NCI-H1105 treated with DMSO at 0.1 percent for 48 hours (cell line): ENCODE data around the gene SLC66A2.

Source experiments
- DNase-seq: peaks from one replicate; lab custom pipeline; 2025; lab: John Stamatoyannopoulos, UW

SLC66A2 gene

DNA sequence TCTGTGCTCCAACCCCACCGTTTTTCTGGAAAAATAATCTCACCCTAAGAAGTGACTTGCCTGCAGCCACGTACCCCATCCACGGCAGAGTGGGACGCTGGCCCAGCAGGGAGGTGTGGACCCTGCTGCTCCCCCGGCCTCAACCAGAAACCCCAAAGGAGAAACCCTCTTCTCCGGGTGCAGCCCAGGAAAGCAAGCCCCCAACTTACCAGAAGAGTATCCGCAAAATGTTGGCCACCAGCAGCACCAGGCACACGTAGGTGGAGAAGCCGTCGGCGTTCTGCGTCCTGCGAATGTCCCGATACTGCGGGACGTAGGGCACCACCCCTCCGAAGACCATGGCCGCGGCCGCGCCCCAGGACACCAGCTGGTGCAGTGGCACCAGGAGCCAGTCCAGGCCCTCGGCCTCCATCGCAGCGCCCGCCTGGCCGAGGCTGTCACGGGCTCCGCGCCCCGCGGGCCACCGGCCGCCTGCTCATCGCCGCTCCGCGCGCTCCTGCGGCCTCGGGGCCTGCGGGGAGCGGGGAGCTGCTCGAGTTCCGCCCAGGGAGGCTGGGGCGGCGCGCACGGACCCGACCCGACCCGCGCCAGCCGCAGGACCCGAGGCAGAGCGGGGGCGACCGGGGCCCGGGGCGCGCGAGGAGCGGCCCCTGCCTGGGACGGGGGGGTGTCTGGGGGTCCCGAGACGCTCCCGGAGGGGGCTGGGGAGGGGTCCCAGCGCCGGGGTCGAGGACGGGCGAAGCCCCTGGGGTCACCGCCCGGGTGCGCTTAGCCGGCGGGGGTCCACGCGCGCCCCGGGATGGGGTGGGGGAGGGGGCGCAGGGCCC, 725 bp downstream of the SLC66A2 start:
- DNase-seq = no peak

DNA sequence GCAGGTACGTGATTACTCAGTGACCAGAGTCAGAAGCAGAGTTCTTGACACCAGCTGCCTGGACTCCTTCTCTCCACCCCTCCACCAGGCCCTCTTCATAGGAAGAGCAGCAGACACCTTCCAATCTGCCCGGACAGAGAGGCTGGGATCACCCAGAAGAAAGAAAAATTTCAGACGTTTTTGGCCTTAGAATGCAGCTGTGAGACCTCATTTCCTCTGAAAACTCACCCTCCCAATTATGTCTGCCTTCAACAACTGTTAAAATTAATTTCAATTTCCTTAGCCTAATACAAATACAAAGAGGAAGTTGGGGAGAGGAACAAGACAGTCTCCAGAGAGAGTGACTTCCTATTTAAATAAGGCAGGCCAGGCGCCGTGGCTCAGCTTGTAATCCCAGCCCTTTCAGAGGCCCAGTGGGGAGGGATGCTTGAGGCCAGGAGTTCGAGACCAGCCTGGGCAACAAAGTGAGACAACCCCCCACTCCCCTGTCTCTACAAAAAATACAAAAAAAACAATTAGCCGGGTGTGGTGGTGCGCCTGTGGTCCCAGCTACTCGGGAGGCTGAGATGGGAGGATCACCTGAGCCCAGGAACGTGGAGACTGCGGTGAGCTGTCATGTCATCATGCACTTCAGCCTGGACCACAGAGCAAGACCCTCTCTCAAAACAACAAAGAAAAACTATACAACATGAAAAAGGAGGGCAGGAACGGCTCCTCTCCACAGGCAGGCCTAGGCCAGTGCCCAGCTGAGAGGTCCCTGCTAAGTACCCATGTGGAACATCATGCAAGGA, 1.6 kb downstream of the SLC66A2 start:
- no peak for DNase-seq

DNA sequence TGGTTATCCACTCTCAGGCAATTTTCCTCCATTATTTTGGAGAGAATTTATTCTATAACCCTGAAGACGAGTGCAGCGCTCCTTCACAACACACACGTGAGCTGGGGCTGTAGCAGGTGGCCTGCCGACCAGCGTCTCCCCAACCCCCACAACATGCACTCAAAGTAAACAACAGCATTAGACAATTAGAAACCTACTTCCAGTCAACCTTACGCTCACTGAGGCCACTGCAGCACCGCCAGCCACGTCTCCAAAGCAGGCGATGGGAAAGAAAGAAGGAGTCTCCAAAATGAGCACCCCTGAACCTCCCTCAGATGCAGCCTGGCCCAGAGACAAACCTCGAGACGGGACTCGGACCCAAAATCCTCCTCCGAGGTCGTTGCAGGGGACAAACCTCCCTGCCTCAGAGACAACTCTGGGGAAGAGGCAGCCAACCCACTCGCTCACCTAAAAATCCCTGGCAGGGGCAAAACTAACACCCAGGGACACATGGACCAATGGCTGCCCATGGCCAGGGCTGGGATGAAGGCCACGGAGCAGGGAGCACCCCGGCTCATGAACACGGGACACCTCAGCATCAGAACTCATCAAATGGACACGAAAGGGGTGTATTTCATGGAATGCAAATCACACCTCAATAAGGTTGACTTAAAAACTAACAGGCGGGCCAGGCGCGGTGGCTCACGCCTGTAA, 2.6 kb downstream of the SLC66A2 start:
- no peak for DNase-seq

DNA sequence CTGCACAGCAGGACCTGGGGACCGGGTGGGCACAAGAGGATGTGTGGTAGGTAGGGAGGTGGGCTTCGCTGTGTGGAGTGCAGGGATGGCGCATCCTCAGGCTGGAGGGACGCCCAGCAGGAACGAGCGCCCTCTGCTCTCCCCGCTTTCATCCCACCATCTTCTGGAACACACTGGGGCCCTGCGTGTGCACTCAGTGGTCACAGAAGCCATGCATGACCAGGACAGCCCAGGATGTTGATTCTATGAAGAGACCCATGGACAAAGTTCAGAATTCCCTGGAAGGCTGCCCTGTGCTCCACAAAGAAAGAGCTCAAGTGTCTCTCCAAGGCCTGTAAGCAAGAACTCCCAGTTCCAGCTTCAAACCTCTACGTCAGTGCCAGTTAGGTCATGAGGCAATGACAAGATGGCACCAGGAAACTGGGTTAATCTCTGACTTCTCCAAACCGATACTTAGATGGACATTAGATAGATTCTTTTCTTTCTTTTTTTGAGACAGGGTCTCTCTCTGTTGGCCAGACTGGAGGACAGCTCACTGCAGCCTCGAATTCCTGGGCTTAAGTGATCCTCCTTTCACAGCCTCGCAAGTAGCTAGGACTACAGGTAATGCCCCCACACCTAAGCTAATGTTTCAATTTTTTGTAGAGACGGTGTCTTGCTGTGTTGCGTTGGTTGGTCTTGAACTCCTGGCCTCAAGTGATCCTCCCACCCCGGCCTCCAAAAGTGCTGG, 3.4 kb downstream of the SLC66A2 start:
- DNase-seq = no peak

DNA sequence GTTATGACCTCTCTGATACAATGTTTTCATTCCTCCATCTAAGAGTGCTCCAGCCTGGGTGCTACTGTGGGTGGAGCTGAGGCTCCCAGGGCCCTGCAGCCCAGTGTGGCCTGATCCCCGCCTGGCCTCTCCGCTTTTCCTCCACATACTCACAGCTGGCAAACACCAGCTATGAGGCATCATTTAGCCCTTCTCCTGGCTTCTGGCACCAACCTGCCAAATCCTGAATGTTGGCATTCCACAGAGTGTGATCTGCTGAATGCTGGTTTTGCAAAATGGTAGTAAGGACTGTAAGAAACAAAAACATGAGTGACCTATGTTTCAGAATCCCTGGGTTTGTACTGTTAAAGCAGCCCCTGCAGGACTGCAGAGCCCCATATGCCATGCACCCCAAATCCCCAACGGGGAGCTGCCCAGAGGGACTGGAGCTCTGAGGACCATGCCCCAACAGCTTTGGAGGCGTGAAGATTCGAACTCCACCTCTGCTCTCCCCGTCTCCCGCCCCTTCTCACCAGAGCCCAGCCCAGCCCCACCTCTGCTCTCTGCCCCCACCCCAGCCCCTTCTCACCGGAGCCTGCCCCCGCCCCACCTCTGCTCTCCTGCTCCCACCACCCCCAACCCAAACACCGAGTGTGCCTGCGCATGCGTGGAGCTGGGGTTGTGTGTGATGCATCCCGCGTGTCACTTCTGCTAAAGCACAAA, 4.2 kb downstream of the SLC66A2 start:
- no peak for DNase-seq

DNA sequence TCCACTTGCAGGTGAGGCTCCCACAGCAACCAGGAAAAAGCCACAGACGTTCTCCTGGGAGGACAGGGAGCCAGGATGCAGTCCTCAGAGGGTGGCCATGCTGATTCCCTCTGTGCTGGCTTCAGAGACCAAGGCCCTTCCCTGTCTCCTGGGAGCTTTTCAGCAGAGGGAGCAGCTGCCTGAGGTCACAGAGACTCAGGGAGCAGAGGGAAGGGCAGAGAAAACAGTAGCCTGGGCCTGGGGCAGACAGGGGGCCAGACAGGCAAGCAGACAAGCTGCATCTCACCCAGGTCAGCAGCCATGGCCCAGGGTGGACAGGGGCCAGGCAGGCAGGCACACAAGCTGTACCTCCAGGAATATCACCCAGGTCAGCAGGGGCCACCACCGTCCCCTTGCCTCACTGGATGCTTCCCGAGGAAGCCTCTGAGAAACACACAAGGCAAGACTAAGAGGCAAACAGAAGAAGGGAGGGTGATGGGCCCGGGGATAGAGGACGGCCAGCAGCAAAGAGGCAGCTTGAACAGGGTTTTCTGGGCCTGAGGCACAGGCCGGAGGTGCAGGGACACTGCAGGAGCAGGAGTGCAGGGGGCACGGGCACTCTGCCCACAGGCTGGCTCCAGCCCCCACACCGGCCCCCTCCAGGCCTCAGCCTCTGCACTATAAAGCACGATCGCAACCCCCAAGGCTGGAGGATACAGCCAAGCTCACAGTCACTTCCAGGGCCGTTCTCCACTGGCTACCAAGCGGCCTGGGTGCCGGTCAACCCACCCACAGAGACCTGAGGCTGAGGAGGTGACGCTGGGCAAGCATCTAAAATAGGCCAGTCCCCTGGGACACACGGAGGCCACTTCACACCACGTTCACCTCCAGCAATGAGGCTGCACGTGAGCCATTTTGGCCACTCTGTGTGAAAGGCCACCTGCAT, 6.1 kb downstream of the SLC66A2 start:
- no peak for DNase-seq

DNA sequence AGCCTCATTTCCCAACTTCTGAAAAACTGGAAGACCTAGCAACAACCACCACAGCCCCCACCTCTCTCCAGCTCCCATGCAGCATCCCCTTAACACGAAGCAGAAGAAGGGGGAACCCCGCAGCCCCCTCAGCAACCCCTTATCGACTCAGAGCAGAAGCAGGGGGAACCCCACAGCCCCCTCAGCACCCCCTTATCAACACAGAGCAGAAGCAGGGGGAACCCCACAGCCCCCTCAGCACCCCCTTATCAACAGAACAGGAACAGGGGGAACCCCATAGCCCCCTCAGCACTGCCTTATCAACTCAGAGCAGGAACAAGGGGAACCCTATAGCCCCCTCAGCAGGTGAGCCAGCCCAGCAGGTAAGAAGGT, 6.7 kb downstream of the SLC66A2 start:
- DNase-seq = no peak

DNA sequence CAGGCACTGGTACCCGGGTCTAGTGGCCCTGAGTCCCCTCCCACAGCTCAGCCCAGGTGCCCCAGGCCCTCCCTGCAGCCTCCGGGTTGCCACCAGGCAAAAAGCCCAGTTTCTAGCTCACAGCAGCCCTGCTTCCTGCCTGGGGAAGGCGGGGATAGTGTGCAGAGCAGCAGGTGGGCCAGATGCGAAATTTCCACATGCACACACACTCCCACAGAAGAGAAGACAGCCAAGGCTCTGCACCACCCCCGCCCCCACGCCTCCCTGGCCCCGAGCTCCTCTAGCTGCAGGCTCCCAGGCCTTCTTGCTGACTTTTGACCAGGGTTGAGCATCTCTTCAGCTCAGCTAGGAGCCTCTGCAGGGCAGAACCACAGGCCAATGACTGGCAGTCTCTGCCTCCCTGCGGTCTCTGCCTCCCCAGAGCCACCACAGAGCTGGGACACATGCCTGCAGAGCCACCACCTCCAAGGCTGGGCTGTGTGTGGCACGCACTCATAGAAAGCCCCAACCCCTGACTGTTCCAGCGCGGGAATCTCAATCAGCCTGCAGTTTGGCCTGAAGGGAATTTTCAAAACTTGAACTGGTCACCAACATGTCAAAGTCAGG, 7.2 kb downstream of the SLC66A2 start:
- DNase-seq = no peak

DNA sequence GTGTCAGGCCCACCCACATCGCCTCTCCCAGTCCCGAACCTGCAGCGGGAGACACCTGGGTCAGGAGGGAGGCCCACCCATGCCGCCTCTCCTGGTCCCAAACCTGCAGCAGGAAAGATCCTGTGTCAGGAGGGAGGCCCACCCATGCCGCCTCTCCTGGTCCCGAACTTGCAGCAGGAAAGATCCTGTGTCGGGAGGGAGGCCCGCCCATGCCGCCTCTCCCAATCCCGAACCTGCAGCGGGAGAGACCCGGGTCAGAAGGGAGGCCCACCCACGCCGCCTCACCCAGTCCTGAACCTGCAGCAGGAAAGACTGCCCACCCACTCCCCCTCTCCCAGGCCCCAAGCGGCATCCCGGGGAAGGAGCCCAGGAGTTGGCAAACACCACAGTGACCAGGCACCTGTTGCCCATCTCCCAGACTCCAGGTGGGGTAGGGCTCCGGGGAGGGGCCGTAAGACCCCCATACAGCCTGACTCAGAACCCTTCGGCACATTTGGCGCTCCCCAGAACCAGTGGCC, 7.8 kb downstream of the SLC66A2 start:
- no peak for DNase-seq

DNA sequence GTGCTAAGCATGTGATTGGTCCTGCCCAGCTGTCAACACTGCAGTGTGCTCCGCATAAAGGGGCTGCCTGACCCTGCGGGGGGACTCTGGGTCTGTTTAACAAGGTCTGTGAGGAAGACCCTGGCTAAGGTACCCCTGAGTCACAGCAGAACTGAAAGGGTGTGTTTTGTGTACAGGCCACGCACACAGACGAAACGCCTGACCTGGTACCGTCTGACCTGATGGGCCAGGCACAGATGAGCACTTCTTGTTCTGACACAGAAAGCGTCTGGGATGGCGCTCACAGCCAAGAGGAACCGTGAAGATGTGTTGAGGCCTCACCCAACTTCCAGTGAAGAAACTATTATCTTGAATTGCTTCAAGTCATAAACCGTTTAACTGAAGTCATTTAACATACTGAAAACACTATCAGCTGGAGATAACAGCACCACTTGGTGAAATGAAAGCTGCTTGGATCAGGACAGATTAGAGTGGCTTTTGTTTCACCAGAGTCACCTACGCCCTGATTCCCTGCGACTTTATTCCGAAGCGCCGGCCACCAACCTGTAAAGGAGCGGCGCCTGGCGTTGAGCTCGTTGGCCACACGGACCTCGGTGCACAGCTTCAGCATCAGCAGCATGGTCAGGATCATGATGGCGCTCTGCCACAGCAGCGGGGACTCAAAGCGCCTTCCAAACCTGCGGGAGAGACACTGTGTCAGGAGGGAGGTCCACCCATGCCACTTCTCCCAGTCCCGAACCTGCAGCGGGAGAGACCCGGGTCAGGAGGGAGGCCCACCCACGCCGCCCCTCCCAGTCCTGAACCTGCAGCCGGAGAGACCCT, 8.5 kb downstream of the SLC66A2 start:
- no peak for DNase-seq

DNA sequence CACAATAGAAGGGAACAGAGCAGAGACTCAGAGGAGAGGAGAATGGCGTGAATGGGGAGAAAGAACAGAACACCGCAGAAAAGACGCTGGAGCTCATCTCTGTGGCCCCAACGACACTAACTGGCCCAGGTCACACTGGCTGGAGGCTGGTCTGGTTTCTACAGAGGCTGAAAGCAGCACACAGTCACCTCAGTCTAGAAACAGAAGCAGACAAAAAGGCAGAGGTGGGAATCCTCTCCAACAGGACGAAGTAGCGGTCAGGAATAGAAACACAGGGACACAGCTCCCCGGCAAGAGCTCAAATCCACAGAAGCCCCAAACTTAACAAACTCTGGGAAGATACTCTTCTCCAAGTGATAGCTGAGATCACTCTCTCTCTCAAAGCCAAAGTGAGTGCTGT, 9.2 kb downstream of the SLC66A2 start:
- no peak for DNase-seq

DNA sequence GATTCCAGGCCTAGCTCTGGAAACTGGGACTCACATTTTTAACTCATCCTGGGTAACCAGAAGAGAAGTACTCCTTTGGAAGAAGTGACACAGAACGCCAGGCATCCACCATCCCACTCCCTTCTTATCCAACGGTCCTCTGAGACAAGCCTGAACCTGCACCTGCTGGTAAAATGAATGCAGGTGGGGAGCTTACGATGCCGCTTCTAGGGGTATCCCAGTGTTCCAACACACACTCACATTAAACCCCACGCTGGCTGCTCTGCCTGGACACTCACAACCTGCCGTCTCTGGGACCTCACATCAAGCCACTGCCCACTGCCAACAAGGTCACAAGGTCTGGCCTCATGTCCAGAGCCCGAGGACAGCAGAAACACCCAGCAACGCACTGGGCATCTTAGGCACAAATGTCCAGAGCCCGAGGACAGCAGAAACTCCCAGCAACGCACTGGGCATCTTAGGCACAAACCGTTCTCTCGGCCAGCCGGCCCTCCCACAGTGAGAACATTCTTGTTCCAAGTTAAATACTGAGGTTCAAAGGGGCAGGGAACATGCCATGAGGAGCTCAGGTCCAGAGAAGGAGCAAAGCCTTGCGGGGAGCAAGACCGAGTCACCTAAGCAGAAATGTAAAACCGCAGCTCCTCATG, 9.9 kb downstream of the SLC66A2 start:
- no peak for DNase-seq

DNA sequence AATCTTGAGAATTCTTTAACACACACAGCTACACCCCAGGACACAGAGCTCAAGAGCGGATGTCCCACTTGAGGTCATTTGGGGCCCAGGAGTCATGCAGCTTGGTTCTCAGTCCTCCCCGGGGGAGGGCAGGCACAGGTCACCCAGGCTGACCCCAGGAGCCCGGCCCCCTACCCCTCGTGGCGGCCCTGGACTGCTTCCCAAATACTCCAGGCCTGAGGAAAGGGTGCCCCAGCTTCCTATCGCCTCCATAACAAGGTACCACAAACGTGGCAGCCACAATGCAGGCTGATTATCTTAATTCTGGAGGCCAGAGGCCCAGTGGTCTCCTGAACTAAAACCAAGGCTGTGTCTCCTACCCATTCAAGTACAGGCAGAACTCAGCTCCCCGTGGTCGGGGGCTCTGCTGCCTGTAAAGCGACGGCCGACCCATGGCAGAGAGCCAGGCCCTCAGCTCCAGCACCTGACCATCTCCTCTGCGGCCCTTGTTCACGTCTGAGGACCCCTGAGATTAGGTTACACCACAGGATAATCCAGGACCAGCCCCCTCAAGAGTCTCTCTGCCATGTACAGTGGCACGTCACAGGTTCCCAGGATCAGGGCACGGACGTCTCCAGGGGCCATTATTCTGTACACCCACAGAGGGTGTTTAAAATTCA, 10.5 kb downstream of the SLC66A2 start:
- DNase-seq = no peak

DNA sequence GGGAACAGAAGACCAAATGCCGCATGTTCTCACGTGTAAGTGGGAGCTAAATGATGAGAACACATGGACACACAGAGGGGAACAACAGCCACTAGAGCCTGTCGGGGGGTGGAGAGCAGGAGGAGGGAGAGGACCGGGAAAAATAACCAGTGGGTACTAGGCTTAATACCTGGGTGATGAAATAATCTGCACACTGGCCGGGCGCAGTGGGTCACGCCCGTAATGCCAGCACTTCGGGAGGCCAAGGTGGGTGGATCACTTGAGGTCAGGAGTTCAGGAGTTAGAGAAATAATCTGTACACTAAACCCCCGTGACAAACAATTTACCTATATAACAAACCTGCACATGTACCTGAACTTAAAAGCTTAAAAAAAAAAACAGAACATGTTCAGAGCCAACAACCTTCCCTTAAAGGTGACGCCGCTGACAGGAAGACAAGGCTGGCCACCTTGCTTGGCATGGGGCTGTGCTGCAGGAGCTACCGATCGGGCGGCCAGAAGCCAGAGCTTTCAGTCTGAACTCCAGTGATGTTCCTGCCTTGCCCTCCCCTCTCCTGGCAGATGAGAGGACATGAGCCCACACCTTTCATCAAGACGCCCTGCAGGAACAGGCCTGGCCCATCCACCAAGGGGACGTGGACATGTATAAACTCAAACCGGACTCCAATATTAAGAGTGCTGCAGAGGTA, 11.2 kb downstream of the SLC66A2 start:
- no peak for DNase-seq

DNA sequence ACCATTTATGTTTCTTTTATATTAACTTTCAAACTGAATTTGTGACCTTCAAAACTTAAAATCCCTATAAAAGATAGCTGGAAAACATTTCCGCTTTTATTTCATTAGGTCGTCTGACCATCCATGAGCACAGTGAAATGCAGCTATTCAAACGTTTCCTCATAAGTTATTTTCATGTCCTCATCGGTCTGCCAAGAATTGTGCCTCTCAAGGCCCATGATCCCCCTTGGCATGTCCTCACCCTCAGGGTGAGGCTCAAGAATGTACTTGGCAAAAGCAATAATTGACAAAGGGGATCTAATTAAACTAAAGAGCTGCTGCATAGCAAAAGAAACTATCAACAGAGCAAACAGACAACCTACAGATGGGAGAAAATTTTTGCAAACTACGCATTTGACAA, 12.4 kb downstream of the SLC66A2 start:
- DNase-seq = no peak

DNA sequence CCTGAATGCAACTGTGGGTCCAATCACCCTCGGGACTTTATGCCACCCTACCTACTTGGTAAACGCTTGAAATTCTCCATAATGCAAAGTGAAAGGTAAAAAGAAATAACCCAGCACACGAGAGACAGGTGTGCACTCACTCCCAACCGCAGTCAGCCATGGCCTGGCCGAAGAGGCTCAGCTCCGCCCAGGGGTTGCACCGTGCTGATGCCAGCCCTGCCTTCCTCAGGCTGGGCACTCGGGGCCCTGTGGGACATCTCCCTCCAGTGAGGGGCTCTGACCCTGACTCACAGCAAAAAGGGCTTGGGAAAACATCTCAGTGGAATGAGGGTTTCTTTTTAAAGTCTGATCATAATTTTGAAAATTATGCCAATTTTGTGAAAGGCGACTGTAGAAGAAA, 13.3 kb downstream of the SLC66A2 start:
- no peak for DNase-seq
